ENCODE measurements around the gene TSHZ2.

TSHZ2 gene

GRCh38 chr20:53210041-53210440 is 237.9 kb downstream of the TSHZ2 start:
- no peak for DNase-seq (ENCODE audit: low read depth)

- DNase-seq (ENCODE audit: low read depth): no peak
Measured at GRCh38 chr20:53210931-53211330, 238.8 kb downstream of the TSHZ2 start.

GRCh38 chr20:53212018-53212417 is 239.9 kb downstream of the TSHZ2 start:
- DNase-seq (ENCODE audit: low read depth): no peak

GRCh38 chr20:53214392-53214791 is 242.2 kb downstream of the TSHZ2 start:
- no peak for DNase-seq (ENCODE audit: low read depth)

GRCh38 chr20:53215166-53215565 is 243.0 kb downstream of the TSHZ2 start:
- DNase-seq (ENCODE audit: low read depth): no peak

GRCh38 chr20:53216478-53216855 is 244.3 kb downstream of the TSHZ2 start:
- DNase-seq (ENCODE audit: low read depth): no peak

- DNase-seq (ENCODE audit: low read depth): peak; percentile 65
Measured at GRCh38 chr20:53216856-53217576, 244.9 kb downstream of the TSHZ2 start.

- no peak for DNase-seq (ENCODE audit: low read depth)
Measured at GRCh38 chr20:53220482-53221307, 248.5 kb downstream of the TSHZ2 start.

GRCh38 chr20:53221731-53222130 is 249.6 kb downstream of the TSHZ2 start:
- DNase-seq (ENCODE audit: low read depth): no peak

GRCh38 chr20:53222416-53222815 is 250.3 kb downstream of the TSHZ2 start:
- DNase-seq (ENCODE audit: low read depth): no peak

GRCh38 chr20:53222932-53223331 is 250.8 kb downstream of the TSHZ2 start:
- no peak for DNase-seq (ENCODE audit: low read depth)

- DNase-seq (ENCODE audit: low read depth): no peak
Measured at GRCh38 chr20:53223626-53224172, 251.5 kb downstream of the TSHZ2 start.

GRCh38 chr20:53224851-53225250 is 252.7 kb downstream of the TSHZ2 start:
- no peak for DNase-seq (ENCODE audit: low read depth)

- no peak for DNase-seq (ENCODE audit: low read depth)
Measured at GRCh38 chr20:53226826-53227225, 254.7 kb downstream of the TSHZ2 start.

- no peak for DNase-seq (ENCODE audit: low read depth)
Measured at GRCh38 chr20:53227523-53227922, 255.4 kb downstream of the TSHZ2 start.

GRCh38 chr20:53231061-53231460 is 258.9 kb downstream of the TSHZ2 start:
- no peak for DNase-seq (ENCODE audit: low read depth)

GRCh38 chr20:53237461-53237860 is 265.3 kb downstream of the TSHZ2 start:
- no peak for DNase-seq (ENCODE audit: low read depth)

GRCh38 chr20:53238121-53238660 is 266.0 kb downstream of the TSHZ2 start:
- DNase-seq (ENCODE audit: low read depth): no peak

- DNase-seq (ENCODE audit: low read depth): no peak
Measured at GRCh38 chr20:53243152-53243551, 271.0 kb downstream of the TSHZ2 start.

- no peak for DNase-seq (ENCODE audit: low read depth)
Measured at GRCh38 chr20:53244711-53245110, 272.6 kb downstream of the TSHZ2 start.

- no peak for DNase-seq (ENCODE audit: low read depth)
Measured at GRCh38 chr20:53245574-53245973, 273.4 kb downstream of the TSHZ2 start.

GRCh38 chr20:53247468-53248103 is 275.4 kb downstream of the TSHZ2 start:
- no peak for DNase-seq (ENCODE audit: low read depth)

Measured in stimulated activated CD8-positive, alpha-beta memory T cell treated with anti-CD3 and anti-CD28 coated beads, Interleukin-15, amount 100 ng/mL, for 1 hour (primary cell).